Mucosa of descending colon (tissue), 3 donors: Measurements from ENCODE around the gene RASGRF2. TPM values are rescaled to one million over a fixed set of nuclear protein-coding genes. Genes with fewer than 3 reads are reported as not detected.
"Not testable (repeated sequence)": the region's sequence is repeated elsewhere in the genome, so short reads cannot be mapped to it uniquely, and the experiment has no call there.

Source experiments
- ATAC-seq: fragments of 200-7000 bp; cut with Tn5 transposase; one replicate; pipeline ENCODE4 v1.9.1; 2020; ENCODE audit warnings: mild to moderate bottlenecking, moderate library complexity
- DNase-seq, 3 donors: peaks; one replicate each; pipeline ENCODE4 v3.0.0-alpha.2; 2020
- H3K36me3 ChIP-seq: fragments of 200-600 bp; one replicate; pipeline ENCODE4 v1.8.0; 2021; ENCODE audit warnings: low read depth, mild to moderate bottlenecking
- H3K4me1 ChIP-seq: fragments of 200-600 bp; one replicate; pipeline ENCODE4 v1.8.0; 2021; ENCODE audit warnings: low read depth, mild to moderate bottlenecking
- H3K4me3 ChIP-seq: fragments of 200-600 bp; one replicate; pipeline ENCODE4 v1.8.0; 2021; ENCODE audit warnings: mild to moderate bottlenecking
- H3K9me3 ChIP-seq: fragments of 200-600 bp; one replicate; pipeline ENCODE4 v1.8.0; 2021; ENCODE audit warnings: mild to moderate bottlenecking
- CTCF ChIP-seq: fragments of 200-600 bp; IDR thresholded peaks from one replicate; pipeline ENCODE4 v1.8.0; 2022; ENCODE audit warnings: antibody characterized with exemption, mild to moderate bottlenecking
- intact Hi-C, 2 donors: fragments of 100-400 bp; cut with DNase I in 1 of 2; cut with micrococcal nuclease in 1 of 2; formaldehyde crosslinking; loops; one replicate each; pipeline versions ENCODE4 v1.11.0 to v1.11.1; 2022; cut with DNase I, micrococcal nuclease
- total RNA-seq, 3 donors: library from RNA; stranded (reverse); fragmentation: NEBNext Ultra II Directional in 2 of 3; extraction: Animal tissue kit (Norgen Biotek cat#: 25700) in 2 of 3; gene quantifications; one replicate each; pipeline versions ENCODE4 v1.2.1 to v1.2.4, GENCODE V29; 2021 to 2023
- donor health status: DM: no; HTN: no; CAD: no; lungs with moderate emphysema.
- donor health status: DM: no; HTN: no; CAD: no.
- donor health status: DM: no; HTN: yes; CAD: no.

RASGRF2 gene
- total RNA-seq, 3 donors from 2014 or later, result 2.0 to 8.0 (median 2.9) TPM

DNA sequence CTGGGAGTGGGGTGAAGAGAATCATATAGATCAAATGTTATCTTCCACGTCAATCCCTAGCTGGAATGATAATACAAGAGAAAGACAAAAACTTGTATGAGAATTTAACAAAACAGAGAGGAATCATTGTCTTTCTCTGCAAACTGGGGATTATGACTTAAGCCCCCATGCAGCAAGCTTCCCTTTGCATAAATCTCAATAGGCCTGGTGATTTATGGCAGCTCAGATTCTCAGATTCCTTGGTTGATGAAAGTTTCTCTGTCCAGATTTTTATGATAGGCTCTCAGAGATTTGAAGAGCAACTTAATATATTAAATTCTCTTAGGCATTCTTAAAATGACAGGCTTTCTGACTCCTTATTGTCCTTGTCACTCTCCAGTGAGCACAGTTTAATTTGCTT lies 56.0 kb downstream of the RASGRF2 start:
- no peaks in the 10 kb centered on the region for H3K4me1 ChIP-seq
- TF ChIP-seq CTCF, result no peak
- ATAC-seq, result no peak
- DNase-seq, result no peak
- H3K36me3 ChIP-seq, result no peaks in the 10 kb centered on the region
- H3K9me3 ChIP-seq, result no peaks in the 10 kb centered on the region
- intact Hi-C loops, result no loop called here
- no peak overlapping the region for H3K4me3 ChIP-seq

DNA sequence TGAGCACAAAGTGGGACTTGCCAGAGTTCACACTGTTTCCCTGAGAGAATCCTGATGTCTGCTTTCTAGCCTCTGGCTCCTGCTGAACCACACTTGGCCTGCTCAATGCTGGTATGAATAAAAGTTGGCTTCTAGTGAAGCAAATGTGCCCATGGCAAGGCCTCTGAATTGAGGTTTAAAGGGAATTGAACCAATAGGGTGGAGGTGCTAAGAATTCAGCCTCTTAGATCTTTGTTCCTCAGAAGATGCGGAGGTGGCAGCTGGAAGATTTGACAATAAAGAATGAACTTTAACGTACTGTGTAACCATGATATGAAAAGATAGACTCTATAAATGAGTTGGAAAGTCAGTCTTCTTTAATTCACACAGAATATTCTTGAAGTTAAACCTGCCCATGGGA lies 57.2 kb downstream of the RASGRF2 start:
- intact Hi-C loops, result no loop called here

DNA sequence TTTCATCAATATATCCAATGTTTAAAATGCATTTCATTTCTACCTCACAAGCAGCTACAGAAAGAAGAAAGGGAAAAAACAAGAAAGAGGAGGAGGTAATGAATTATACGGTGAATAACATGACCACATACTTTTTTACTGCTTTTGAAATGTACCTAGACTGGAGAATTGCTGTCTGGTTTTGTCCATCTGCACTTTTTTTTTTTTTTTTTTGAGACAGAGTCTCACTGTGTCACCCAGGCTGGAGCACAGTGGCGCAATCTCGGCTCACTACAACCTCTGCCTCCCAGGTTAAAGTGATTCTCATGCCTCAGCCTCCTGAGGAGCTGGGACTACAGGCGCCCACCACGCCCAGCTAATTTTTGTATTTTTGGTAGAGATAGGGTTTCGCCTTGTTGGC lies 58.4 kb downstream of the RASGRF2 start:
- H3K9me3 ChIP-seq, H3K4me1 ChIP-seq, H3K4me3 ChIP-seq, DNase-seq, intact Hi-C loops, ATAC-seq, H3K36me3 ChIP-seq: not testable (repeated sequence)

More for the DNA sequence above, 57.2 kb downstream of the RASGRF2 start:
- ATAC-seq, result no peak
- Histone ChIP-seq H3K36me3 (no peaks in the 10 kb centered on the region), H3K9me3 (no peaks in the 10 kb centered on the region), H3K4me1 (no peaks in the 10 kb centered on the region), H3K4me3 (no peak overlapping the region)
- DNase-seq, result no peak
- TF ChIP-seq CTCF, result no peak

DNA sequence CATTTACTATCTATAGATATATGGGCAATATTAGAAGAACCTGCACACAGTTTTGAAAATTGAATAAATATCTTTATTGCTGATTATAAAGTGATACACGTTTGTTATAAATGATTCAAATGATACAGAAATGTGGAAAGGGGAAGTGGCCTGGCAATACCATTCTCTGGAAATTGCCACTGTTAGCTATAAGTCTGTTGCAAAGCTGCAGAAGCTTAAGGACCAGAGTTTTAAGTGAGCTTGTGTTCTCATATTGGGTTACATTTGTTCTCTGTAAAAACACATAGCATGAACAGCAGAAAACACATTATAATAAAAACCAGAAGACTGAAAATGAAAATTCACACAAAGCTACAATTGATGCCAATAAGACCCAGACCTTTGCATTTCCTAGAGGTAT lies 59.6 kb downstream of the RASGRF2 start:
- H3K9me3 ChIP-seq, result no peaks in the 10 kb centered on the region
- no peak overlapping the region for H3K4me3 ChIP-seq
- intact Hi-C loops, result no loop called here
- H3K36me3 ChIP-seq, result no peaks in the 10 kb centered on the region
- H3K4me1 ChIP-seq, result no peaks in the 10 kb centered on the region
- no peak for TF ChIP-seq CTCF
- no peak for ATAC-seq
- no peak for DNase-seq

- Histone ChIP-seq H3K36me3 (no peaks in the 10 kb centered on the region), H3K9me3 (no peaks in the 10 kb centered on the region)
These were observed 60.5 kb downstream of the RASGRF2 start for GRCh38 chr5:81020478-81021167.

GRCh38 chr5:81021486-81021885 lies 61.3 kb downstream of the RASGRF2 start:
- DNase-seq (no peak), ATAC-seq (no peak)
- H3K4me3 ChIP-seq, result no peak overlapping the region
- H3K36me3 ChIP-seq, result no peaks in the 10 kb centered on the region
- H3K4me1 ChIP-seq, result no peaks in the 10 kb centered on the region
- H3K9me3 ChIP-seq, result no peaks in the 10 kb centered on the region
- no peak for TF ChIP-seq CTCF
- intact Hi-C loops, result no loop called here

More at GRCh38 chr5:81020478-81021167, 60.5 kb downstream of the RASGRF2 start:
- intact Hi-C loops, result no loop called here
- Histone ChIP-seq H3K4me1 (no peaks in the 10 kb centered on the region), H3K4me3 (no peak overlapping the region)
- no peak for ATAC-seq
- no peak for DNase-seq
- TF ChIP-seq CTCF, result no peak
